GM23338 (cell line): ENCODE measurements around the gene PTPN9. TPM values are rescaled to one million over a fixed set of nuclear protein-coding genes. Genes with fewer than 3 reads are reported as not detected.

Source experiments
- ATAC-seq: fragments of 200-7000 bp; cut with Tn5 transposase; 3 replicates; pipeline ENCODE4 v1.9.1; 2020
- DNase-seq: peaks from one replicate; pipeline ENCODE4 v3.0.0-alpha.2; 2015; ENCODE audit warnings: low spot score
- H2AFZ ChIP-seq: fragments of 200-600 bp; sonication (generic); 2 replicates; pipeline ENCODE4 v1.8.0; 2016; ENCODE audit warnings: antibody characterized with exemption, mild to moderate bottlenecking, moderate library complexity
- H3F3A ChIP-seq: fragments of 200-600 bp; sonication (generic); replicated peaks from 2 replicates; pipeline ENCODE4 v1.8.0; 2017; ENCODE audit warnings: antibody characterized with exemption, mixed run types, low read depth
- H3K27ac ChIP-seq: fragments of 200-600 bp; sonication (generic); 2 replicates; pipeline ENCODE4 v1.6.1; 2016; ENCODE audit warnings: low read depth
- H3K27me3 ChIP-seq: fragments of 200-600 bp; sonication (generic); 2 replicates; pipeline ENCODE4 v1.8.0; 2016; ENCODE audit warnings: mild to moderate bottlenecking, mixed run types, moderate library complexity; ENCODE audit not compliant: insufficient read depth
- H3K36me3 ChIP-seq: fragments of 200-600 bp; sonication (generic); 2 replicates; pipeline ENCODE4 v1.8.0; 2016; ENCODE audit warnings: mild to moderate bottlenecking; ENCODE audit not compliant: insufficient read depth
- H3K4me1 ChIP-seq: fragments of 200-600 bp; sonication (generic); 2 replicates; pipeline ENCODE4 v1.8.0; 2016; ENCODE audit warnings: mild to moderate bottlenecking, moderate library complexity; ENCODE audit not compliant: insufficient read depth
- H3K4me2 ChIP-seq: fragments of 200-600 bp; sonication (generic); 2 replicates; pipeline ENCODE4 v1.7.1; 2017; ENCODE audit warnings: mixed run types
- H3K4me3 ChIP-seq: fragments of 200-600 bp; sonication (generic); 2 replicates; pipeline ENCODE4 v1.6.1; 2016; ENCODE audit warnings: mixed run types
- H3K79me2 ChIP-seq: fragments of 200-600 bp; sonication (generic); replicated peaks from 2 replicates; pipeline ENCODE4 v1.8.0; 2017; ENCODE audit warnings: mild to moderate bottlenecking; ENCODE audit not compliant: insufficient read depth
- H3K9me2 ChIP-seq: fragments of 200-600 bp; sonication (generic); 2 replicates; pipeline ENCODE4 v1.8.0; 2017; ENCODE audit not compliant: insufficient read depth
- H4K20me1 ChIP-seq: fragments of 200-600 bp; sonication (generic); replicated peaks from 2 replicates; pipeline ENCODE4 v1.8.0; 2017; ENCODE audit warnings: mild to moderate bottlenecking; ENCODE audit not compliant: insufficient read depth
- H3K27ac Mint-ChIP-seq: 2 replicates; pipeline ENCODE4 v1.8.0; 2020; ENCODE audit warnings: inconsistent platforms, mild to moderate bottlenecking, moderate library complexity, mixed read lengths
- H3K27me3 Mint-ChIP-seq: 3 replicates; pipeline ENCODE4 v1.8.0; 2022; ENCODE audit warnings: low read depth, mild to moderate bottlenecking, moderate library complexity, mixed read lengths, inconsistent platforms; ENCODE audit not compliant: insufficient read depth, poor library complexity
- H3K36me3 Mint-ChIP-seq: 3 replicates; pipeline ENCODE4 v1.8.0; 2021; ENCODE audit warnings: low read depth, mild to moderate bottlenecking, inconsistent platforms, moderate library complexity, mixed read lengths
- H3K4me1 Mint-ChIP-seq: 3 replicates; pipeline ENCODE4 v1.8.0; 2020; ENCODE audit warnings: mild to moderate bottlenecking, inconsistent platforms, mixed read lengths
- H3K4me3 Mint-ChIP-seq: 3 replicates; pipeline ENCODE4 v1.8.0; 2021; ENCODE audit warnings: moderate library complexity, mild to moderate bottlenecking, inconsistent platforms, mixed read lengths
- H3K9me3 Mint-ChIP-seq: 3 replicates; pipeline ENCODE4 v1.8.0; 2020; ENCODE audit warnings: moderate library complexity, mild to moderate bottlenecking, inconsistent platforms, mixed read lengths
- CTCF ChIP-seq, 2 experiments: fragments of 200-600 bp in 1 of 2; sonication (generic) in 1 of 2; conservative IDR thresholded peaks; 2 replicates each; pipeline versions ENCODE4 v1.5.1 to v1.6.1; 2016 to 2017; ENCODE audit warnings: antibody characterized with exemption in 2 of 2, low read depth in 2 of 2, mild to moderate bottlenecking in 2 of 2, moderate library complexity in 1 of 2
- EZH2phosphoT487 ChIP-seq: fragments of 200-600 bp; sonication (generic); IDR thresholded peaks from one replicate; pipeline ENCODE4 v1.8.1; 2018; ENCODE audit warnings: antibody characterized with exemption; ENCODE audit not compliant: unreplicated experiment
- JUNB ChIP-seq: IDR thresholded peaks from one replicate; pipeline ENCODE4 v1.6.1; 2016; ENCODE audit warnings: antibody characterized with exemption; ENCODE audit not compliant: unreplicated experiment
- POLR2AphosphoS5 ChIP-seq: IDR thresholded peaks from 2 replicates; pipeline ENCODE4 v1.6.1; 2016; ENCODE audit warnings: antibody characterized with exemption, low read depth
- REST ChIP-seq: IDR thresholded peaks from one replicate; pipeline ENCODE4 v1.6.1; 2018; ENCODE audit warnings: antibody characterized with exemption; ENCODE audit not compliant: unreplicated experiment
- ZNF114 ChIP-seq: fragments of 250-450 bp; sonication (Bioruptor Pico); IDR thresholded peaks from 2 replicates; pipeline ENCODE4 v1.5.0; 2020; ENCODE audit warnings: mild to moderate bottlenecking, moderate library complexity
- polyA plus RNA-seq: library from polyadenylated mRNA; unstranded; fragments of >200 nt; fragmentation: Nextera tagmentation; extraction: Ambion mirVana; gene quantifications from 2 replicates; pipeline ENCODE4 v1.2.1, GENCODE V29; 2016
- total RNA-seq: library from RNA; depleted of rRNA; stranded (reverse); fragments of >200 nt; shearing (Covaris generic); gene quantifications from 2 replicates; pipeline ENCODE4 v1.2.3, GENCODE V29; 2014

The PTPN9 gene
- total and polyA plus RNA-seq, 2 experiments from 2014 or later = 12.1 to 32.7 TPM

GRCh38 chr15:75542386-75542797, 36.7 kb downstream of the PTPN9 start:
- H3K9me2 ChIP-seq = no peaks in the 10 kb centered on the region
- ATAC-seq = no peak
- peaks cover 23% of the 10 kb centered on the region for H4K20me1 ChIP-seq

More at GRCh38 chr15:75542386-75542797, 36.7 kb downstream of the PTPN9 start:
- Histone ChIP-seq H3K36me3 (no peaks in the 10 kb centered on the region; the same call in 1 of the 2 replicates), H2AFZ (no peak overlapping the region), H3K79me2 (peaks cover 95% of the 10 kb centered on the region), H3K4me2 (no peak overlapping the region), H3F3A (0 out of 2 replicates have a peak, but pooled peaks cover 12% of the 10 kb centered on the region), H3K4me1 (no peaks in the 10 kb centered on the region), H3K27me3 (no peaks in the 10 kb centered on the region), H3K27ac (peak overlapping the region; percentile 65; the same call in 1 of the 2 replicates), H3K4me3 (no peak overlapping the region)
- Mint-ChIP-seq H3K36me3 (peaks cover 13% of the 10 kb centered on the region; the same call in 2 of the 3 replicates), H3K27ac (no peak overlapping the region), H3K4me3 (no peak overlapping the region), H3K27me3 (peaks cover 1% of the 10 kb centered on the region), H3K4me1 (peaks cover 7% of the 10 kb centered on the region; the same call in 2 of the 3 replicates), H3K9me3 (no peaks in the 10 kb centered on the region)
- TF ChIP-seq POLR2AphosphoS5 (no peak), JUNB (no peak), CTCF (conservative IDR thresholded peaks at IDR 0.05; ENCODE audit: low read depth in 2 of 2) (no peak), REST (no peak), EZH2phosphoT487 (no peak), ZNF114 (CRISPR knock-in tag) (no peak)
- DNase-seq = no peak
